HepG2 (cell line): ENCODE results near the gene CTDSP1. TPM values are rescaled to one million over a fixed set of nuclear protein-coding genes. Genes with fewer than 3 reads are reported as not detected.

Source experiments
- ARNTL ChIP-seq: sonication (generic); formaldehyde crosslinking; IDR thresholded peaks from 2 replicates; pipeline ENCODE4 v1.4.0; 2020; ENCODE audit warnings: mild to moderate bottlenecking, missing genetic modification reagents
- BRD4 ChIP-seq: sonication (generic); formaldehyde crosslinking; IDR thresholded peaks from 2 replicates; pipeline ENCODE4 v1.4.0; 2020; ENCODE audit warnings: missing genetic modification reagents
- ELF4 ChIP-seq: sonication (generic); formaldehyde crosslinking; IDR thresholded peaks from 2 replicates; pipeline ENCODE4 v1.5.0; 2020; ENCODE audit warnings: missing genetic modification reagents, mild to moderate bottlenecking, moderate library complexity, borderline replicate concordance
- KLF12 ChIP-seq: sonication (generic); formaldehyde crosslinking; IDR thresholded peaks from 2 replicates; pipeline ENCODE4 v1.4.0; 2020; ENCODE audit warnings: missing genetic modification reagents, borderline replicate concordance
- MAF1 ChIP-seq: sonication (generic); formaldehyde crosslinking; IDR thresholded peaks from 2 replicates; pipeline ENCODE4 v1.5.0; 2020; ENCODE audit warnings: missing genetic modification reagents, borderline replicate concordance
- MAFF ChIP-seq: IDR thresholded peaks from 2 replicates; pipeline ENCODE4 v1.6.1; 2011; ENCODE audit warnings: low read depth, low read length, improper control_type of control experiment
- PHB2 ChIP-seq: fragments of 450-650 bp; IDR thresholded peaks from 2 replicates; pipeline ENCODE4 v1.6.1; 2018; ENCODE audit not compliant: partially characterized antibody
- POLR2AphosphoS2 ChIP-seq: IDR thresholded peaks from 2 replicates; pipeline ENCODE4 v1.6.1; 2011; ENCODE audit warnings: low read depth, low read length, improper control_type of control experiment
- POLR2AphosphoS5 ChIP-seq: IDR thresholded peaks from 2 replicates; pipeline ENCODE4 v1.6.1; 2012; ENCODE audit warnings: low read depth, low read length
- REXO4 ChIP-seq: sonication (generic); formaldehyde crosslinking; IDR thresholded peaks from 2 replicates; pipeline ENCODE4 v1.8.0; 2022; ENCODE audit warnings: missing genetic modification reagents, mild to moderate bottlenecking, borderline replicate concordance
- SRF ChIP-seq: IDR thresholded peaks from 2 replicates; pipeline ENCODE4 v1.6.1; 2011; ENCODE audit warnings: mild to moderate bottlenecking, low read depth, low read length, moderate library complexity
- TBL1XR1 ChIP-seq: fragments of 150-350 bp; IDR thresholded peaks from 2 replicates; pipeline ENCODE4 v1.6.1; 2014; ENCODE audit warnings: borderline replicate concordance, low read length; ENCODE audit not compliant: partially characterized antibody
- XBP1 ChIP-seq: sonication (generic); formaldehyde crosslinking; IDR thresholded peaks from 2 replicates; pipeline ENCODE4 v1.5.0; 2020; ENCODE audit warnings: missing genetic modification reagents
- ZHX2 ChIP-seq, 2 experiments: sonication (generic) in 1 of 2; formaldehyde crosslinking in 1 of 2; IDR thresholded peaks; 2 replicates each; pipeline versions ENCODE4 v1.6.1 to v1.9.0; 2014 to 2022; ENCODE audit warnings: antibody characterized with exemption in 1 of 2, borderline replicate concordance in 1 of 2, inconsistent platforms in 1 of 2, low read depth in 1 of 2, missing genetic modification reagents in 1 of 2
- ZNF891 ChIP-seq: sonication (generic); formaldehyde crosslinking; IDR thresholded peaks from 2 replicates; pipeline ENCODE4 v1.5.0; 2020; ENCODE audit warnings: mild to moderate bottlenecking, missing genetic modification reagents
- polyA plus RNA-seq, 8 experiments: library from polyadenylated mRNA; depleted of rRNA in 3 of 8; stranded (reverse) in 7 of 8; unstranded in 1 of 8; fragments of >200 nt; fragmentation: Illumina TruSeq in 4 of 8; extraction: Trizol in 4 of 8; gene quantifications; 2 replicates each; pipeline versions ENCODE4 v1.2.1 to v1.2.3, GENCODE V29; 2011 to 2016; ENCODE audit warnings: low read depth in 4 of 8, missing spikeins in 1 of 8, mixed read lengths in 1 of 8; ENCODE audit not compliant: insufficient read depth in 1 of 8
- total RNA-seq, 5 experiments: library from RNA; depleted of rRNA; stranded (reverse); fragments of >200 nt; fragmentation: Illumina TruSeq; extraction: Trizol; gene quantifications; 2 replicates each; pipeline ENCODE4 v1.2.3, GENCODE V29; 2016; ENCODE audit warnings: low read depth in 1 of 5
- TF ChIP-seq, protein P1 (sequence below): sonication (generic); formaldehyde crosslinking; IDR thresholded peaks from 2 replicates; pipeline ENCODE4 v1.4.0; 2020; ENCODE audit warnings: missing genetic modification reagents, borderline replicate concordance
- TF ChIP-seq, protein P2 (sequence below): sonication (generic); formaldehyde crosslinking; IDR thresholded peaks from 2 replicates; pipeline ENCODE4 v1.5.0; 2020; ENCODE audit warnings: mild to moderate bottlenecking, missing genetic modification reagents

The CTDSP1 gene
- total and polyA plus RNA-seq, 2 of the 13 experiments (the other 11 are each of a cell fraction or from before 2014, with no cell fraction given) = 91.0 to 268 TPM

DNA sequence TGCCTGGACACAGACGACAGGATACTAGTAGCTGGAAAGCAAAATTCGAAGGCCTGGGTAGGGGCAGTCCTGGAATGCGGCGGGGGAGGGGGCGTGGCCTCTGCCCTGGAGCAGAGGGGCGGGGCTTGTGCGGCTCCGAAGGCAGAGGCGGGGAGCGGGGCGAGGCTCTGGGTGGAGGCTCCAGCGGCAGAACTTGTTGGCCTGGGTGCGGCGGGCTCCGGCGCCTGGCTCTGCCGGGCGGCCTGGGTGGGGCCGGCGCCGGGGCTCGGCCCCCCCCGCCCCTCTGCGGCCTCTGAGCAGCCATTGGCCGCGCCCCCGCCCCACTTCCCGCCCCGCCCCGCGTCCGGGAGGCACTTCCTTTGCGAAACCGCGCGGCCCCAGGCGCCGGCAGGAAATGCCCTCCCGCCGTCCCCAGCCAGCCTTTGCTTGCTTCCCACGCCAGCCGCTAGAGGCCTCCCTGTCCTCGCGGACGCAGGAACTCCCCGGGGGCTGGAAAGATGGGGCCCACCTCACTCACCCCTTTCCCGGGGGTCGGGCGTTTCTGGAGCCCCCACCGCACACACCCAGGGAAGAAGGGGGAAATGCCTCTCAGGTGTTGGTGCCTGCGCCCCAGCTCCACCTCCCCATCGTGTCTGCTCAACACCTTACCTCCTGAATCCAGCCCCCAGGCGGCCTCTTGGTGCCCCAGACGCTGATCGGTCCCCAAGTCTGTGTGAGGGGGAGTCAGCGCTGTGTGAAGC, 6.7 kb downstream of the CTDSP1 start (continued):
- TF ChIP-seq, protein P1, sequence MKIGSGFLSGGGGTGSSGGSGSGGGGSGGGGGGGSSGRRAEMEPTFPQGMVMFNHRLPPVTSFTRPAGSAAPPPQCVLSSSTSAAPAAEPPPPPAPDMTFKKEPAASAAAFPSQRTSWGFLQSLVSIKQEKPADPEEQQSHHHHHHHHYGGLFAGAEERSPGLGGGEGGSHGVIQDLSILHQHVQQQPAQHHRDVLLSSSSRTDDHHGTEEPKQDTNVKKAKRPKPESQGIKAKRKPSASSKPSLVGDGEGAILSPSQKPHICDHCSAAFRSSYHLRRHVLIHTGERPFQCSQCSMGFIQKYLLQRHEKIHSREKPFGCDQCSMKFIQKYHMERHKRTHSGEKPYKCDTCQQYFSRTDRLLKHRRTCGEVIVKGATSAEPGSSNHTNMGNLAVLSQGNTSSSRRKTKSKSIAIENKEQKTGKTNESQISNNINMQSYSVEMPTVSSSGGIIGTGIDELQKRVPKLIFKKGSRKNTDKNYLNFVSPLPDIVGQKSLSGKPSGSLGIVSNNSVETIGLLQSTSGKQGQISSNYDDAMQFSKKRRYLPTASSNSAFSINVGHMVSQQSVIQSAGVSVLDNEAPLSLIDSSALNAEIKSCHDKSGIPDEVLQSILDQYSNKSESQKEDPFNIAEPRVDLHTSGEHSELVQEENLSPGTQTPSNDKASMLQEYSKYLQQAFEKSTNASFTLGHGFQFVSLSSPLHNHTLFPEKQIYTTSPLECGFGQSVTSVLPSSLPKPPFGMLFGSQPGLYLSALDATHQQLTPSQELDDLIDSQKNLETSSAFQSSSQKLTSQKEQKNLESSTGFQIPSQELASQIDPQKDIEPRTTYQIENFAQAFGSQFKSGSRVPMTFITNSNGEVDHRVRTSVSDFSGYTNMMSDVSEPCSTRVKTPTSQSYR (CRISPR knock-in tag) = no peak; the same call in 1 of the 2 replicates
- TF ChIP-seq POLR2AphosphoS2 (no peak; the same call in 1 of the 2 replicates), PHB2 (no peak), ZHX2 (IDR thresholded peaks at IDR 0.05; ENCODE audit: low read depth) (0 out of 2 replicates have a peak, but pooled peaks have one; percentile 7), ZHX2 (CRISPR knock-in tag; IDR thresholded peaks at IDR 0.05; ENCODE audit: borderline replicate concordance) (no peak), KLF12 (CRISPR knock-in tag) (peak; percentile 52; the same call in 1 of the 2 replicates), POLR2AphosphoS5 (peak; percentile 47), BRD4 (no peak), SRF (peak; percentile 42; the same call in 1 of the 2 replicates), ZNF891 (CRISPR knock-in tag) (peak; percentile 48; the same call in 1 of the 2 replicates), MAFF (no peak), REXO4 (no peak), ARNTL (CRISPR knock-in tag) (no peak), XBP1 (CRISPR knock-in tag) (no peak), ELF4 (CRISPR knock-in tag) (no peak), MAF1 (CRISPR knock-in tag) (0 out of 2 replicates have a peak, but pooled peaks have one; percentile 4), TBL1XR1 (peak; percentile 51)
- TF ChIP-seq, protein P2, sequence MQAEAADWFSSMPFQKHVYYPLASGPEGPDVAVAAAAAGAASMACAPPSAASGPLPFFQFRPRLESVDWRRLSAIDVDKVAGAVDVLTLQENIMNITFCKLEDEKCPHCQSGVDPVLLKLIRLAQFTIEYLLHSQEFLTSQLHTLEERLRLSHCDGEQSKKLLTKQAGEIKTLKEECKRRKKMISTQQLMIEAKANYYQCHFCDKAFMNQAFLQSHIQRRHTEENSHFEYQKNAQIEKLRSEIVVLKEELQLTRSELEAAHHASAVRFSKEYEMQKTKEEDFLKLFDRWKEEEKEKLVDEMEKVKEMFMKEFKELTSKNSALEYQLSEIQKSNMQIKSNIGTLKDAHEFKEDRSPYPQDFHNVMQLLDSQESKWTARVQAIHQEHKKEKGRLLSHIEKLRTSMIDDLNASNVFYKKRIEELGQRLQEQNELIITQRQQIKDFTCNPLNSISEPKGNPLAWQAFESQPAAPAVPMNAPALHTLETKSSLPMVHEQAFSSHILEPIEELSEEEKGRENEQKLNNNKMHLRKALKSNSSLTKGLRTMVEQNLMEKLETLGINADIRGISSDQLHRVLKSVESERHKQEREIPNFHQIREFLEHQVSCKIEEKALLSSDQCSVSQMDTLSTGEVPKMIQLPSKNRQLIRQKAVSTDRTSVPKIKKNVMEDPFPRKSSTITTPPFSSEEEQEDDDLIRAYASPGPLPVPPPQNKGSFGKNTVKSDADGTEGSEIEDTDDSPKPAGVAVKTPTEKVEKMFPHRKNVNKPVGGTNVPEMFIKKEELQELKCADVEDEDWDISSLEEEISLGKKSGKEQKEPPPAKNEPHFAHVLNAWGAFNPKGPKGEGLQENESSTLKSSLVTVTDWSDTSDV (CRISPR knock-in tag) = no peak
